NCI-H446 (cell line): ENCODE measurements around the gene ADAP1.
A peak's percentile ranks its signal among the peaks of the same experiment; 100 is the strongest.
"Not testable (repeated sequence)": the region's sequence is repeated elsewhere in the genome, so short reads cannot be mapped to it uniquely, and the experiment has no call there.

ENCODE experiments used
- DNase-seq, 2 experiments: peaks; one replicate each; lab custom pipeline; 2025; lab: John Stamatoyannopoulos, UW

ADAP1 gene, protein sequence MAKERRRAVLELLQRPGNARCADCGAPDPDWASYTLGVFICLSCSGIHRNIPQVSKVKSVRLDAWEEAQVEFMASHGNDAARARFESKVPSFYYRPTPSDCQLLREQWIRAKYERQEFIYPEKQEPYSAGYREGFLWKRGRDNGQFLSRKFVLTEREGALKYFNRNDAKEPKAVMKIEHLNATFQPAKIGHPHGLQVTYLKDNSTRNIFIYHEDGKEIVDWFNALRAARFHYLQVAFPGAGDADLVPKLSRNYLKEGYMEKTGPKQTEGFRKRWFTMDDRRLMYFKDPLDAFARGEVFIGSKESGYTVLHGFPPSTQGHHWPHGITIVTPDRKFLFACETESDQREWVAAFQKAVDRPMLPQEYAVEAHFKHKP

DNA sequence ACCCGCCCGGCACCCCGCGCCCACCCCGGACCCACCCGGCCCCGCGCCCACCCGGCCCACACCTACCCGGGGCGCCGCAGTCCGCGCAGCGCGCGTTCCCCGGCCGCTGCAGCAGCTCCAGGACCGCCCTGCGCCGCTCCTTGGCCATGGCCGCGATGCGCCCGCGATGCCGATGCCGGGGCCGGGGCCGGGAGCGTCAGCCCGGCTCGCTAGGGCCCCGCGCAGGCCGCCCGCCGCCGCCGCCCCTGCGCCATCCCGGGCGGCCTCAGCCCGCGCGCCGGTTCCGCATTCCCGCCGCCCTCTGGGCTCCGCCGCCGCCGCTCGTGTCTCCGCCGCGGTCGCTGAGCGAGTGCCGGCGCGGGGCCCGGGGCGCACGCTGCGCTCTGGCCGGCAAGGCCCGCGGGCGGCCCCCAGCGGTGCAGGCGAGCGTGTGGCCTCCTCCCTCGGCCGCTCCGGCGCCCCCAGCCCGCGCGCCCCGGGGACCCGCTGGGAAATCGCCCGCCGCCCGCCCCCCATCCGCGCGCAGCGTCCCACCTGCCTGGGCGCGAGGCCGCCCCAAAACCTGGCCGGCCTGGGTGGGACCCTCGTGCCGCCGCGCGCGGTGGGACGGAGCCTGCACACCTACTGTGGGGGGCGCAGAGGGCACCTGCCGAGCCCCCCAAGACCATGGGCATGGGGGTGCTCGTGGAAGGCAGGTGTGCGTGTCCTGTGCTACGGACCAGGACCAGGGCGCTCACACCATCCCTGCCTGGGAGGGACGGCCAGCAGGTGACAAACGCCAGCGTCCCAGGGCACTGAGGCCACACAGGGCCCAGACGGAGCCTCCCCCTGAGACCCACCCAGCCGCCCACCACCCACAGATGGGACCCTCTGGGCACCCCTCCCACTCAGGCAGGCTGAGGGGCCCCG is at the start of gene ADAP1:
TSS of gene ADAP1 (minus strand) at position 351 of the 909 bp plus-strand sequence. CDS start at position 148, 203 bp downstream.
- no peak for DNase-seq

DNA sequence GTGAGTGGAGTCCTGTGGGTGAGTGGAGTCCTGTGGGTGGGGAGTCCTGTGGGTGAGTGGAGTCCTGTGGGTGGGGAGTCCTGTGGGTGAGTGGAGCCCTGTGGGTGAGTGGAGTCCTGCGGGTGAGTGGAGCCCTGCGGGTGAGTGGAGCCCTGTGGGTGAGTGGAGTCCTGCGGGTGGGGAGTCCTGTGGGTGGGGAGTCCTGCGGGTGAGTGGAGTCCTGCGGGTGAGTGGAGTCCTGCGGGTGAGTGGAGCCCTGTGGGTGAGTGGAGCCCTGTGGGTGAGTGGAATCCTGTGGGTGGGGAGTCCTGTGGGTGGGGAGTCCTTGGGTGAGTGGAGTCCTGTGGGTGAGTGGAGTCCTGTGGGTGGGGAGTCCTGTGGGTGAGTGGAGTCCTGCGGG is 48.0 kb upstream of the ADAP1 start:
- not testable (repeated sequence) for DNase-seq

DNA sequence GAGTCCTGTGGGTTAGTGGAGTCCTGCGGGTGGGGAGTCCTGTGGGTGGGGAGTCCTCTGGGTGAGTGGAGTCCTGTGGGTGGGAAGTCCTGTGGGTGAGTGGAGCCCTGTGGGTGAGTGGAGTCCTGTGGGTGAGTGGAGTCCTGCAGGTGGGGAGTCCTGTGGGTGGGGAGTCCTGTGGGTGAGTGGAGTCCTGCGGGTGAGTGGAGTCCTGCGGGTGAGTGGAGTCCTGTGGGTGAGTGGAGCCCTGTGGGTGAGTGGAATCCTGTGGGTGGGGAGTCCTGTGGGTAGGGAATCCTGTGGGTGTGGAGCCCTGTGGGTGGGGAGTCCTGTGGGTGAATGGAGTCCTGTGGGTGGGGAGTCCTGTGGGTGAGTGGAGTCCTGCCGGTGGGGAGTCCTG is 47.5 kb upstream of the ADAP1 start:
- DNase-seq = not testable (repeated sequence)

DNA sequence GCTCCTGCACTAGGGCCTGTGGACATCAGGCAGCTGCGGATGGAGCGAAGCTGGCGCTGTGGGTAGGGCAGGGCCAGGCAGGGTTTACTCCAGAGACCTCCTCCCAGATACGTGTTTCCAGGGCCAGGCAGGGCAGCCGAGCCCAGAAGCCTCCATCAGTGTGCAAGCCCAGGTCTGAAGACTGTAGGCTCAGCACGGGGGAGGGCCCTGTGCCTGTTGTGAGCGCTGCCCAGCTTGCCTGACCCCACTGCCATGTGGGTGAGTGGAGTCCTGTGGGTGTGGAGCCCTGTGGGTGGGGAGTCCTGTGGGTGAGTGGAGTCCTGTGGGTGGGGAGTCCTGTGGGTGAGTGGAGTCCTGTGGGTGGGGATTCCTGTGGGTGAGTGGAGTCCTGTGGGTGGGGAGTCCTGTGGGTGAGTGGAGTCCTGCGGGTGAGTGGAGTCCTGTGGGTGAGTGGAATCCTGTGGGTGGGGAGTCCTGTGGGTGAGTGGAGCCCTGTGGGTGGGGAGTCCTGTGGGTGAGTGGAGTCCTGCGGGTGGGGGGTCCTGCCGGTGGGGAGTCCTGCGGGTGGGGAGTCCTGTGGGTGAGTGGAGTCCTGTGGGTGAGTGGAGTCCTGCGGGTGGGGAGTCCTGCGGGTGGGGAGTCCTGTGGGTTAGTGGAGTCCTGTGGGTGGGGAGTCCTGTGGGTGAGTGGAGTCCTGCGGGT is 46.7 kb upstream of the ADAP1 start:
- DNase-seq = not testable (repeated sequence)

DNA sequence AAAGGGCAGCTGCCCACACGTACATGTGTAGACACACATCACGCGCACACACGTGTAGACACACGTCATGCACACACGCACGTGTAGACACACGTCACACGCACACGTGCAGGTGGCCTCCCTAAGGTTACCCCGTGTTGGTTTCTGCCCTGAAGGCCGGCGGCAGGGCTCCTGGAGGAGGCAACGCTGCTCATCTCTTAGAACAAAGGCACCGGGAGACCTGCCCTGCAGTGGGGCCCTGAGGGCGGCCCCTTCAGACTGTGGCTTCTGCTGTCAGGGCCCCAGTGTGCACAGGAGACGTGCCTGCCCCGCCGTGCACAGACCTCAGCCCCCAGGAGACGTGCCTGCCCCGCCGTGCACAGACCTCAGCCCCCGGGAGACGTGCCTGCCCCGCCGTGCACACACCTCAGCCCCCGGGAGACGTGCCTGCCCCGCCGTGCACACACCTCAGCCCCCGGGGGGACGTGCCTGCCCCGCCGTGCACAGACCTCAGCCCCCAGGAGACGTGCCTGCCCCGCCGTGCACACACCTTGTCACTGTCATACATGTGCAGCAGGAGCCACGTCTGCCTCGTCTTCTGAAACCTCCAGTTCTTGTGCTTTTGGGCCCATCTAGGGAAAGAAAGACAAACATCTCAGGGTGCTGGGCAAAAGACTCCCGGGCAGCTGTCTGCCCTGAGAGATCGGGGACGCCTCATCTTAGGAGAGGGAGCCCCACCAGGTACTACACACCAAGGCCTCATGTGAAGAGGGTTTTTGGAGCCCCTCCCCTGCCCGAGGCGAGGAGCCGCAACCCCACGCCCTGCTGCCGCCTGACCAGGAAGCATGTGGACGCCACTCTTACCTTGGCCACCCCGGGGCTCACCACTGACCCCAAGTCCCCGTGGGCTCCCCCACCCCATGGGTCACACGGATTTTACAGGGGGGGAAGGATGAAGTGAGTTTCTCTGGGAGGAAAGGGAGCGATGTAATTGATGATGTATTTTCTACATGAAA is 45.8 kb upstream of the ADAP1 start:
- no peak for DNase-seq

DNA sequence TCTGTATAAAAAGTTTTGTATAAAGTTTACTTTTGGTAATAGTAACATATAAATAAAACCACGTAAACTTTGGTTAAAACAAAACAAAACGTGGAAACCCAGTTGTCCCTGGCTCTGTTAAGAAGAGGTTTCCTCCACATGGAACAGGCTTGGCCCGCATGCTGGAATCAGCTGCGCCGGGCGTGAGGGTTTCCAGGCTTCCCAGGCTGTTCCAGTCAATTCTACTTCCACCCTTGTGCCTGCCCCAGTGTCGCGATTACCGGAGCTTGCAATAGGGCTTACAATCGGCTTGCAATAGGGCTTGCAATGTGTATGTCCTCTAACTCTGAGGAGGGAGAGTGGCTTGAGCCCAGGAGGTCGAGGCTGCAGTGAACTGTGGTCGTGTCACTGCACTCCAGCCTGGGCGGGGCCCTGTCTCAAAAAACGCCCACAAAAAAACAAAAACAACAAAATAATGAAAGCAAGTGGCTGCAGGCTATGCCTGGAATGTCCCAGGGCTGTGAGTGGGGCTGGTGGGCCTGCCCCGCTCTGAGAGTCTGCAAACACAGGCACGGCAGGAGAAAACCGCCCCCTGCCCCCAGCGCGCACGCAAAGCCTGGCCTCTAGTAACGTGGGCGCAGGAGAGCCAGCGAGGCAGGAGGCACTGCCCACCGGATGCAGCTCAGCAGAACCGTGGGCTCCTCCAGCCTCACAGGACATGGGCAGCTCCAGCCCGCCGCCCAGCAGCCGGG is 44.8 kb upstream of the ADAP1 start:
- DNase-seq = no peak

DNA sequence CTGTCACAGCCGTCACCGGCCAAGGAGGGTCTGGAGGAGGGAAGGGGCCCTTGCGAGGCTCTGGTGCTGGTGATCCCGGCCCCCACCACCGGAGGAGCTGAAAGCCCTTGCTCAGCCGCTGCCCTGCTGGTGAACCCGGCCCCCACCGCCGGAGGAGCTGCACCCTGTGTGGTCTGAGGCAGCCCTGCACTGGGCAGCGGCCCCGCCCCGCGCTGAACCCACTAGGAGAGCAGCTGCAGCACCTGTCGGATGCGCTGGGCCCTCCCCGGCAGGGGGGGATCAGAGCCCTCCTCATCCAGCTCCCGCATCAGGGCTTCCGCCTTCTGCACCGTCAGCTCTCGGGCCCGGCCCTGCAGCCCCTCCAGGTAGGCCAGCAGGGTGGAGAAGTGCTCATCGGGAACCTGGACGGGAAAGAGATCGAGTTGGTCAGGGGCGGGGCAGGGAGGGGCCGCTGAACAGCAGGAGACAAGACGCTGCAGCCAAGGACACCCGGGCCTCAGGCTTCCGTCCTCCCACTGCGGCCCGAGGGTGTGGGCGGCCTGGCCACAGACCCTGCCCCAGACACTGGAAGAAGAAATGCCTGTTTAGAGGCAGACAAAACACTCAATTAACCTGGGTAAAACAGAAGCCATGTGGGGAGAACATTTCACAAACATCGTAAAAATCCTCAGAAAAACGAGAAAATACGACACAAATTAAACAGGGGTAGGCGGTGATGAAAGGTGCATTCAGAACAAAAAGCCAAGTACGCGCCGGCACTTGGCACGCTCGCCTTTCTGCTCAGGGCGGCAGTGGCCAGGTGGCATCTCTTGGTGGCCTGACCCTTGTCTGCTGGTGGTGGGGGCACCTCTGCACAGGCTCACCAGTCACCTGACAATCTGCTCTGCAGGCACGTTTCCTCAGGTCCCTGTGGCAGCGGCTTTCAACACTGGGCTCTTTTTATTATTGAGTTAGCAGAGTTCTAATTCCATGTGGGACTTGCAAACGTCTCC is 43.2 kb upstream of the ADAP1 start:
- no peak for DNase-seq

DNA sequence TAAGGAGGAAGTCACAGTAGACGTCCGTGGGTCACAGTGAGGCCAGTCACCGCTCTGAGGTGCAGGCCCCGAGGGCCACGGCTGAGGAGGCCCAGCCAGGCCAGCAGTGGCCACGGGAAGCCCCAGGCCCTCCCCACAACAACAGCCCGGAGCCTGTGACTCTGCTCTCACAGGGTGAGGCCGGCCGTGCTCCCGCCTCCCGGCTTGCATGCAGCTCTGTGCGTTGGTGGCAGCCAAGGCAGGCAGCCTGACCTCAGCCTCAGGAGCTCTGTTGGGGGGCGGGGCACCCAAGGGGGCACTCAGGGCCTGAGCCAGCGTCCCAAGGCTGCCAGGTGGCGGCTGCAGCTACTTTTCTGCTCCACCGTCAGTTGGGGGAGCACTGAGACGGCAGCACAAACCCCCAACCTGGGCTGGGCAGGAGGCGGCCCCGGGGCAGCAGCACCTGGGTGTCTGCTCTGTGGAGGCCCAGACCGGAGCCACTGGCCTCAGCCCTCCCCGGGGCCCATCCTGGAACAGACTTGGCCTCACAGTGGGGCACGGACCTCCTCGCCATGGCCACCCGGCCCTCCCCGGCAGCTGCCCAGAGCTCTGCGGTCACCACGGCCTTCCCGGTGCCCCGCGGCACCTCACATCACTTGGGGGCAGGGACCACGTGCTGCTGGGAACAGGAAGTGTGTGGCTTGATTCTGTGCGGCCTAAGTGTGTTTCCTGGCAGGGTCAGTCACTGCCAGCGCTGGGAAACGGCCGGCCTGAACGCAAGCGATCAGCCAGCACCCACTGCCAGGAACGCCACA is 41.8 kb upstream of the ADAP1 start:
- no peak for DNase-seq

DNA sequence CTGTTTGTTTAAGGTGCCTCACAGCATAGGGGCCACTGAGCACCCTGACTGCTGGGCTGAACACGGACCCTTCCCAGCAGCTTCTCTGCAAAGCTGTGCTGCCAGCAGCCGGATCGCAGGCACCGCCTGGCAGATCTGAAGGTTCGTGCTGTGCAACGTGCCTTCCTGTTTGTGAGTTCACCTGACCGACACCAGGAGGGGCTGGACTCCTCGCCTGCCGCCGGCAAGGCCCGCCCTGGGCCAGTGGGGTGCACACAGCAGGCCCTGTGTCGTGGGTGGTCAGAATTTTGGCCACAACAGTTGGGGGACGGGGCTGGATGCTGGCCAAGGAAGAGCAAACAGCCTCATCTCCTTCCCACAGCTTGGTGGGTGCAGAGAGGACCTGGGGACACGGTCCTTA is 41.1 kb upstream of the ADAP1 start:
- DNase-seq = no peak

DNA sequence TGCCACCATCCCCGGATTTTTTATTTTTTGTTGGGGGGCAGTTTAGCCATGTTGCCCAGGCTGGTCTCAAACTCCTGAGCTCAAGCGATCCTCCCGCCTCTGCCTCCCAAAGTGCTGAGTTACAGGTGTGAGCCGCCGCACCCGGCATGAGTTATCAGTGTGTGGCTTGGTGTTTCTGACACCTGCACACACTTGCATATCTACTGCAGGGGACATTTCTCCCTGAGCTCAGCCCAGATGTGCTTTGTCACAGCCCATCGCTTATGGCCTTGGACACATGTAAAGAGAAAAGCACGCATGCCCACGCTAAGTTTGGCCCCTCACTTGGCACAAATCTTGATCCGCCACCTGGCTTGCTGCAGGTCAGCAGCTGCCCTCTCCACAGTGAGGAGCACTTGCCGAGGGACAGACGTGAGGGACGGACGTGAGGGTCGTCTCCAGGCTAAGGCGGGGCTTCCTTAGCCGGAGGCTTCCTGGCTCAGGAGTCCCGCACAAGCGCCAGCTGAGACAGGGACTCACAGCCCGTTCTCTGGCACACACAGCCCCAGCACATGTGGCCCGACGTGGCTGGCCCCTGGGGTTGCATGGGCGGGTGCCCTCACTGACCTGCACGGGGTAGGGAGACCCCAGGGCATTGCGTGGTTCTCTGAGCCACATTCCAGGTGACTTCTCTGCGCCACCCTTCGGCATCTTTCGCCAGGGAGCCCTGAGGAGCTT is 40.3 kb upstream of the ADAP1 start:
- no peak for DNase-seq

DNA sequence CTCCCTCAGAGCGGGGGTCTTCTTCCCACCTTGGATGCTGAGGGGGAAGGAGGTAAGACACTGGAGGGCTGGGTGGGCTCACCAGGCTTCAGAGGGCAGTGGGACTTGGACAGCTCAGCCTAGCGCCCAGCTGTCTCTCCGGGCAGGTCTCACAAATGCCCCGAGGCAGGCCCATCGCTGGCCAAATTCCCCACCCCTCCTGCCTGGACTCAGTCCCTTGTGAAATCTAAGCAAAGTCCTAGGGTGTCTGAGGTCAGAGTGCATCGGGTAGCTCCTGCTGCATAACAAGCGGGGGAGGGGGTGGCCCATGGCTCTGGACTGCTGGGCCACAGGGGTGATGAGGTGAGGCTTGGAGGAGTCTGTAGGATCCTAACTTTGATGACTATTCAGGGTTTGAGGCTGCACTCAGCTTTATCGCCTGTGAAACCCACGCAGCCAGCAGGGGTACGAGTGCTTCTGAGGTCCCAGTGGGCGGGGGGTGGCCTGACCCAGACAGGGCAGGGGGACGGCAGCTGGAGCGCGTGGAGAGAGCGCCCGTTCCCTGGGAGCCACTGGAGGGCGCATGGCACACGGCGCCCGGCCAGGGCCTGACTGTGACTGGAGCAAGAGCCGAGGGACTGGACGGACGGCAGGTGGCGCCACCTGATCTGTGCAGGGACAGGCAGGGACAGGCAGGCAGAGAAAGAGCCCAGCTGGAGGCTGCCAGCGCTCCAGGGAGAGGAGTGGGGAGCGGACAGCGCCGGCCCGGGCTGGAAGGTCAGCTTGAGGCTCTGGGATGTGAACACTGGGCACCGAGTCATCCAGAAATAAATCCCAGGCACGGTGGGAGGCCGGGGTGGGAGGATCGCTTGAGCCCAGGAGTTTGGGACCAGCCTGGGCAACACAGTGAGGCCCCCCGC is 38.5 kb upstream of the ADAP1 start:
- DNase-seq = peak; percentile 93 to 96

DNA sequence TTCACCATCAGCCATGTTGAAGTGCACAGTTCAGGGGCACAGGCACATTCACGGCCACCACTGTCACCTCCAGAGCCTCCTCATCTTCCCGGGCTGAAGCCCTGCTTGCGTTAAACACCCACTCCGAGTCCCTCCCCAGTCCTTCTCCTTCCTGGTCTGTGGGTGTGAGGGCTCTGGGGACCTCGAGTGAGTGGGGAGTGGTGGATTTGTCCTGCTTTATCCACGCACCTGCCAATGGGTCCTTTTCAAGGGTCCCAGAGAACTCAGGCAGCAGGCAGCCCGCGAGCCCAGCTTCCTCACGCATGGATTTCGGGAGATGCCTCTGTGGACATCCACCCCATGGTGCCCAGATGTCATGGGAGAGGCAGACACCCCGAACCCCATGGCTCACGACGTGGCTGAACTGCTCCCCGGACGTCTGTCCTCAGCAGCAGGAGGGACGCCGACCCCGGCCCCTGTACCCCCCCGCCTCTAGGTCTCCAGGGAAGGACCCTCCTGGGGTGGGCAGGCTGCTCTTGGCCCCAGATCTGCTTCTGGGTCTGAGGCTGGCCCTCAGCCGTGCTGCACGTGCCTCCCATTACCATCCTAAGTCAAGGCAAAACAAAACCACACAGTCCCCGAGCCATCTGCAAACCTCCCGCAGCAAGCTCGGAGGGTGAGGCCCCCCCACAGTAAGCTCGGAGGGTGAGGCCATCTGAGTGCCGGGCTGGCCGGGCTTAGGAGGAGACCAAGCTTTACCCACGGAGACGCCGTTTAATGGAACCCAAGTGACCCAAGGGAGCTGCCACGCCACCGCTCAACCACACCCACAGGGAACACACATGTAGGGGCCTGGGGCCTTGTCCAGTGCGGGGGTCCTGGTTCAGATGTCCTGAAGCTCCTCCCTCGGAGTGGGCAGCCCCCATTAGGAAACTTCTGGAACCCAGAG is 37.5 kb upstream of the ADAP1 start:
- DNase-seq = no peak

DNA sequence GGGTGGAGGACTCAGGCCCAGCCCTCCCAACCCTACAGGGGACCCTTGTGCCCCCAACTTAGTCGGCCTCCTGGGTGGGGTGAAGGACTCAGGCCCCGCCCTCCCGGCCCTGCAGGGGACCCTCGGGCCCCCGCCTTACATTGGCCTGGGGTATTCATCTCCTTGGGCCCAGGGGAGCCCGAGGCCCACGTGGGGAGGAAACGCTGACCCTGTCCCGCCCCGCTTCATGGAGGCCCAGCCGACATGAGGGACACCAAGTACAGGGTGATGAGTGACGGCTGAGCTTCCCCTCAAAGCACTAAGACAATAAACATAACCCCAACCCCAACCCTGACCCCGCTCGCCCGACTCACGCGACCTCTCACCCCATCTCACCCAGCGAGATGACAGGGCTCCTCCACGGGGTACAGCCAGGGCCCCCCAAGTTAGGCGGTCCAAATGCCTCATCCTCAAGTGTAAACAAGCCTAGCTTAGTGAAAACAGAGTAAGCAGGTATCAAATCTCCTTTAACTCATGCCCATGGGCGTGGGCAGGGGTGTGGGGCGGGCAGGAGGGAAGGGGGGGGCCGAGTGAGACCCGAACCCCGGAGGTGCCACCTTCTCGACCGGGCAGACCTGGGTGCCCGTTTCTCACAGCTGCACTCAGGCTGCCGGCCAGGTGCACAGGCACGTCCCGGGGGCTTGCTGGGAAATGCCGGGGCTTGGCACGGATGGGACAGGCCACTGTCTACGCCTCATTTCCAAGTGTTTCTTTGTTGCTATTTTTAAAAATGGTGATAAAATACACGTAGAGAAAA is 36.7 kb upstream of the ADAP1 start:
- DNase-seq = no peak

DNA sequence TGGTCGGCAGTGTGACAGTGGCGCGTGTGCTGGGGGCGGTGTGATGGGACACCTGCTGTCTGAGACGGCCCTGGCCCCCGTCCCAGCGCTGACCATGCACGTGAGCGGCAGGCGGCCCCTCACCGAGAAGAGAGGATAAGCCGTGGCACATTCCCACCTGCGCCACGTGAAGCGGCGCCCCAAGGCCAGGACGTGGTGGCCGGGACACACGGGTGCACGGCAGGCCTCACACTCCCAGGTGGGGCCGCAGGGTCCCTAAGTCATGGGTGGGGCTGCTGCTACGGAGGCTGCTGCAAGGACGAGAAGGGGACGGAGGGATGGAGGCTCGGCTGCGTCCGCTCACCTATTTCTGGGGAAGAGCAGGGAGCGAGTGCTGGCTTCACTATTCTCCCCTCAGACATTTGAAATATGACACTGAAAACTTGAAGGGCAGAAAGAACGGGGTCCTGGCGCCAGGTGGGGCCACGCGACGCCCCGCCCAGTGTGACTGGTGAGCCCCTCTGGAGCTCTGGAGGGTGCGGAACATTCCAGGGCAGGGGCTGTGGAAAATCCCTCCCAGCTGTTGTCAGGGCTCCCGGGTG is 36.0 kb upstream of the ADAP1 start:
- DNase-seq = no peak
